Caki2 (cell line): Measurements from ENCODE around the gene SPTY2D1. TPM values are rescaled to one million over a fixed set of nuclear protein-coding genes. Genes with fewer than 3 reads are reported as not detected.
"Not testable (repeated sequence)": the region's sequence is repeated elsewhere in the genome, so short reads cannot be mapped to it uniquely, and the experiment has no call there.

Experiments
- DNase-seq: peaks from one replicate; pipeline ENCODE4 v3.0.0-alpha.2; 2015; ENCODE audit warnings: low read depth
- in situ Hi-C: cut with HindIII; loops from 2 replicates; pipeline ENCODE4 v1.10.0; 2016; ENCODE audit warnings: low sequenced_read_pairs, low pct_unique_long_range_greater_than_20kb, mixed read lengths
- total RNA-seq: library from RNA; depleted of rRNA; stranded (reverse); fragments of >200 nt; shearing (Covaris generic); gene quantifications from 2 replicates; pipeline ENCODE4 v1.2.3, GENCODE V29; 2014; ENCODE audit warnings: low replicate concordance

SPTY2D1 gene
- total RNA-seq, 1 experiment from 2014 or later = 15.3 TPM

DNA sequence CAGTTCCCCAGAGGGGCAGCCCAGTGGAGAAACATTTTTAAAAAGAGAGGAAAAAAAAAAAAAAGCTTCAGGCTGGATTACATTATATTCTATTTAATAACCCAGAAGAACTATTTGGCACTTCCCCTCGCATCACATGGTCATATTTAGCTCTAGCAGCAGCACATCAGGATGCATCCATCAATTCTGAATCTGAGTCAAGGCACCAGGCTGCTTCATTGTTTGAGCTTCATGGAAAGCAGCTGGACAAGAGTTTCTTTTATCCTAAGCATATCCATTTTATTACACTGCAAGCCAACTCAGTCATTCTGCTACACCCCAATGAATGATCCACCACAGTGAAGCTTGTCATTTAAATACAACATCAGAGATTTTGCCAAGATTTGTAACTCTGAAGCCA is 10.0 kb downstream of the SPTY2D1 start:
- in situ Hi-C loops = no loop called here
- DNase-seq = no peak

DNA sequence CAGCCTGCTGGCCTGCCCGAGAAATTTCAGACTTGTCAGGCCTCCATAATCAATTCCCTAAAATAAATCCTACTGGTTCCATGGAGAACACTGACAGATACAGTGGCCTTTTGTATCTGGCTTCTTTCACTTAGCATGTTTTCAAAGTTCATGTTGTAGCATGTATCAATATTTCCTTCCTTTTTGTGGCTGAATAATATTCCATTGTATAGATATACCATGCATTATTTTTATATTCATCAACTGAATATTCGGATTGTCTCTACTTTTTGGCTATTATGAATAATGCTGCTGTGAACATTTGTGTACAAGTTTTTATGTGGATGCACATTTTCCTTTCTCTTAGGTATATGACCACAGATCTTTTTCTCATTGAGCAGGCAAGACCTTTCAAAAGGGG is 10.4 kb downstream of the SPTY2D1 start:
- in situ Hi-C loops = no loop called here
- DNase-seq = no peak

DNA sequence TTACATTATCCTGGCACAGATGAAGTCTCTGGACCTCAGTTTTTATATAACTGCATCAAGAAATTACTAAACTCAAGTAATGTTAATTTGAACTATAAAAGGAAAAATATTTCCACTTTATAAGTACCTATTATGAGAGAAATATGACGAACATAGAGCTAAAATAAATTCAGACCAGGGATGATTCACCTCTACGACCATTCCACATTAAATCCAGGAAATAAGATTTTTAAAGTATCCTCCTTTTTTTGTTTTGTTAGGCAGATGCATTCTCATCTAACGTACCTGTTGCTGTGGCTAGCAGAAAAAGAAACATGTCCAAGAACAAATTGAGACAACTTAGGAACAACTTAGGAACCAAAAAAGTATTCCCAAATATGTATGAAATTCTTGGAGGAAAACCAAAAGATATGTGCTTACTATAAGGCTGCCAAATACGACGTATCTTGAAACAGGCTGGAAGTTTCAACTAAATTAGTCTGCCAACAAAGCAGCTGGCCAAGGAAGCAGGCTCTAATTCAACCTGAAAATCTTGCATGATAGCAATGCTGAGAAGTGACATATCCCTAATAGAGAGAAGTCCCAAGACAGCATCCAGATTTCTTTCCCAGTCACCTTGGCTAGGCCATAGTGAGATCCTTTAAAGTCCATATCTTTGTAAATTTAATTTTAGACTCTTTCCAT is 15.7 kb downstream of the SPTY2D1 start:
- in situ Hi-C loops = no loop called here

GRCh38 chr11:18617688-18618341 is 16.3 kb downstream of the SPTY2D1 start:
- DNase-seq = no peak
- in situ Hi-C loops = no loop called here

More for the DNA sequence above, 15.7 kb downstream of the SPTY2D1 start:
- DNase-seq = no peak

- DNase-seq = no peak
- in situ Hi-C loops = no loop called here
Observed at GRCh38 chr11:18615628-18616392, 18.3 kb downstream of the SPTY2D1 start.

- in situ Hi-C loops = no loop called here
- DNase-seq = no peak
Observed at GRCh38 chr11:18614667-18615066, 19.5 kb downstream of the SPTY2D1 start.

DNA sequence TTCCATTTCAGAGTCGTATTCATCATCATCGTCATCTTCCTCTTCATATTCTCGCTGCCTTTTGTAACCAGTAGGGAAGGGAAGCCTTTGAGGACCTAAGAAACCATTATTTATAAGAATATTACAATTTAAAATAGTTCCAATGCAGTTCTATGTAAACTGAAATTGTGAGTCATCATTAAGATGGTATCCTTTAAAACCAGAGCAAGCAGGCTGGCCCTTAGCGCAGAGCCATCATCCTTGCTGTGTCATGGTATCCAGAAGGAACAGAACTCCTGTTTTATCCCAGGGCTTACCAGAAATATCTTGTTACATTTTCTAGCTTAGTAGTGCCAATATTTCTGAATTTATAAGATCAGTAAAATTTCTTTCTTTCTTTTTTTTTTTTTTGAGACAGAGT is 21.7 kb downstream of the SPTY2D1 start:
- DNase-seq = no peak
- in situ Hi-C loops = no loop called here

DNA sequence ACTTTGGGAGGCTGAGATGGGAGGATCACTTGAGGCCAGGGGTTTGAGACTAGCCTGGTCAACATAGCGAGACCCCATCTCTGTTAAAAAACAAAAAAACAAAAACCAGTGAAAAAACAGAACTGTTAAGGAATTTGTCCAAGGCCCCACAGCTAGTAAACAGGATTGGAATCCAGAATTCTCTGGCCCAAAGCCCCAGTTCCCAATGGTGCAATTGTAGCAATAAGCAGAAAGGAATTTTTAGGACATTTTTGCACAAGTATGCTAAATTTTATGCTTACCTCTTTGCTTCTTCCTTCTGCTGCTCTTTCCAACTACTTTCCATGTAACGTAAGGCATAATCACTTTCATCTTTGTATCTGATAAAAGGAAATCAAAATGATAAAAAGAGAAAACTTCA is 22.9 kb downstream of the SPTY2D1 start:
- no peak for DNase-seq
- in situ Hi-C loops = no loop called here

DNA sequence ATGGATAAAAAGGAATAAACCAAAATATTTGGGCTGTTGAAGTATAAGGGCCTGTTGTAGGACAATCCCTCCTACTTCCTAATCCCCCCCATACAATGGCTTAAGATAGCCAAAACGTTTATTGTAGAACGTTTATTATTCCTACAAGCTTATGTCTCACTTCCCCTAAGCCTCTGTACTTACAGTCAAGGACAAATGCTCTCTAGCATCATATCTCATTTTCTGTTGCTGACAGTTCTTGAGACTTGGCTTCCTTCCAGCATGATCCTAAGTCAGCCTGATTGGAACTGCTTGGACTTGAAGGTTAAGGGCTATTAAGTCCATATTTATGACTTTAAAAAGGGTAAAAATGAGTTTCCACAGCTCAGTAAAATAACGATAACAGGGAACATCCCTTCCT is 25.8 kb downstream of the SPTY2D1 start:
- in situ Hi-C loops = no loop called here

DNA sequence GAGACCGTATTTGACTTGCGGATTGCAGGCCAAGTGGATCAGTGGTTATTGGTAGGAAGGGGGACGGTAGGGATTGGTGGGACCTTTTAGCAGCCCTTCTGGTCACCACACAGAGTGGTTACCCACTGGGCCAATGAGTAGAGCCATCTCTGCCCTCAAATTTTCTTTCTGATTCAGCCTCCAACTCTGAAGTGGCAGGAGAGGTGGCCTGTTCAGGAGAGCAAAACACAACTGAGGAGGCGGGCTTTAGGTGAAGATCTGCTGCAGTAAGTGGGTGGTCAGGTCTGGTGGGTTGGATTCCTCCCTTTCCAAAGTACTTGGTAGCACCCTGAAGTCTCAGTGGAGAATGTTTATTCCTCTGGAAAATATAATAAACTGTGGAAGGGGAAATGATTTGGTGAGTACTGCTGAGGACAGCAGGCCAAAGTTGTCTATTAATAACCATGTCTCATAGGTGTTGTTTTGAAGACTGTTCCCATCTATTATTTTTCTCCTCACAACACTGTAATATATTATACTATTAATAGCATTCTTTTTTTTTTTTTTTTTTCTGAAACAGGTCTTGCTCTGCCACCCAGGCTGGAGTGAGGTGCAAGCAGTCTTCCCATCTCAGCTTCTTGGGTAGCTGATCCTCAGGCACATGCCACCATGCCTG is 33.1 kb downstream of the SPTY2D1 start:
- no peak for DNase-seq
- in situ Hi-C loops = no loop called here

More for the DNA sequence above, 25.8 kb downstream of the SPTY2D1 start:
- DNase-seq = no peak

- no peak for DNase-seq
- in situ Hi-C loops = no loop called here
Observed at GRCh38 chr11:18599739-18600230, 34.4 kb downstream of the SPTY2D1 start, which contains the start of gene MISFA. Gene MISFA, plus strand, starts transcription at chr11:18599789. Its CDS starts 140 bp downstream, at chr11:18599929.

GRCh38 chr11:18594999-18595749 is 39.0 kb downstream of the SPTY2D1 start:
- in situ Hi-C loops = no loop called here
- peak; percentile 7 for DNase-seq

- DNase-seq, in situ Hi-C loops: not testable (repeated sequence)
Observed at GRCh38 chr11:18594088-18594487, 40.1 kb downstream of the SPTY2D1 start.

GRCh38 chr11:18590571-18590970 is 43.6 kb downstream of the SPTY2D1 start:
- in situ Hi-C loops = no loop called here

GRCh38 chr11:18588297-18589252 is 45.6 kb downstream of the SPTY2D1 start, which contains the start of gene UEVLD:
Gene UEVLD, minus strand, starts transcription at chr11:18588734. Its CDS starts 80 bp downstream, at chr11:18588654.
- in situ Hi-C loops = no loop called here
- DNase-seq = peak; percentile 77

More at GRCh38 chr11:18590571-18590970, 43.6 kb downstream of the SPTY2D1 start:
- no peak for DNase-seq

- in situ Hi-C loops = no loop called here
- DNase-seq = no peak
Observed at GRCh38 chr11:18581825-18582224, 52.3 kb downstream of the SPTY2D1 start.
